ENCODE measurements around the gene AP1G1. TPM values are rescaled to one million over a fixed set of nuclear protein-coding genes. Genes with fewer than 3 reads are reported as not detected.
"Not testable (repeated sequence)": the region's sequence is repeated elsewhere in the genome, so short reads cannot be mapped to it uniquely, and the experiment has no call there.

The AP1G1 gene
- polyA plus RNA-seq, 1 experiment, result 90.6 TPM

DNA sequence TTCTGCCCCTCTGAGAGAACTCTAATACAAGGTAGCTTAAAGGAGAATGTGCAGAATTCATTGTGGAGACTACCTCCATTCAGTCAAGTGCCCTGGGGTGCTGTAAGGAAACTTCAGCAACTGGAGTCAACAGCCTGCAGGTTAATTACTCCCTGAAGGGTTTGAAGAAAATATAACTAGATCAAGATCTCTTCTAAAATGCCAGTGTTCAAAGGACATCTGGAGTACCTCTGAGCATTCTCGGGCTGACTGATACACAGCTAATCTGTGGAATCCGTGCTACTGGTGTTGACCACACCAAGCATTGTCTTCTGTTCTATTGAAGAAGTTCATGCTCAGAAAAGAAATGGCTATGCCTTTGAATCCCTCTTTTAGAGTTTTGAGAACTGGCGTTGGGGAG lies 25.7 kb upstream of the AP1G1 start:
- no peak overlapping the region for H3K27ac ChIP-seq (ENCODE audit: low read depth, low read length)
- DNase-seq (ENCODE audit: low read depth, low spot score), result no peak
- H3K9me3 ChIP-seq (ENCODE audit: control insufficient read depth, insufficient read depth, low read length), result no peaks in the 10 kb centered on the region
- POLR2A ChIA-PET, result no interaction called here
- TF ChIP-seq CTCF (IDR thresholded peaks at IDR 0.05; ENCODE audit: low read depth, low read length), result no peak
- CTCF ChIA-PET, result interaction anchor here (0.6 kb wide), 1 partner anchor 9 kb away, joined by 4 read pairs; no protein-coding TSS in a partner anchor
- H3K27me3 ChIP-seq (ENCODE audit: control insufficient read depth, insufficient read depth, low read length), result no peaks in the 10 kb centered on the region
- H3K4me3 ChIP-seq (ENCODE audit: low read depth, low read length), result no peak overlapping the region

GRCh38 chr16:71832112-71832511 lies 23.5 kb upstream of the AP1G1 start:
- CTCF ChIA-PET; H3K4me3 ChIP-seq (ENCODE audit: low read depth, low read length): not testable (repeated sequence)

DNA sequence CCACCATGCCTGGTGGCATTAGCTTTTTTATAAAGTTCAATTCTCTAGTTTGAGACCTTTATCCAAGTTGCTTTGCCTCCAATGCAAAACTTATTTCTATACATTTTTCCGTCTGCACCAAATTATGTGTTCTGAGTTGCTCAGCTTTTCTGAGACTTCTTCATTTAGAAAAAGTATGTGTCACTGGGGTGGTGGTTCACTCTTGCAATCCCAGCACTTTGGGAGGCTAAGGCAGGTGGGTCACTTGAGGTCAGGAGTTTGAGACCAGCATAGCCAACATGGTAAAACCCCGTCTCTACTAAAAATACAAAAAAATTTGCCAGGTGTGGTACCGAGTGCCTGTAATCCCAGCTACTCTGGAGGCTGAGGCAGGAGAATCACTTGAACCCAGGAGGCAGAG lies 23.1 kb upstream of the AP1G1 start:
- POLR2A ChIA-PET; H3K27me3 ChIP-seq (ENCODE audit: control insufficient read depth, insufficient read depth, low read length); H3K27ac ChIP-seq (ENCODE audit: low read depth, low read length); H3K9me3 ChIP-seq (ENCODE audit: control insufficient read depth, insufficient read depth, low read length); H3K4me3 ChIP-seq (ENCODE audit: low read depth, low read length); CTCF ChIA-PET; DNase-seq (ENCODE audit: low read depth, low spot score): not testable (repeated sequence)

More at GRCh38 chr16:71832112-71832511, 23.5 kb upstream of the AP1G1 start:
- H3K27me3 ChIP-seq (ENCODE audit: control insufficient read depth, insufficient read depth, low read length); DNase-seq (ENCODE audit: low read depth, low spot score); H3K9me3 ChIP-seq (ENCODE audit: control insufficient read depth, insufficient read depth, low read length); H3K27ac ChIP-seq (ENCODE audit: low read depth, low read length): not testable (repeated sequence)
- POLR2A ChIA-PET, result interaction anchor here (0.7 kb wide), 1 partner anchor 12 kb away, joined by 3 read pairs; no protein-coding TSS in a partner anchor

- no peak for TF ChIP-seq CTCF (IDR thresholded peaks at IDR 0.05; ENCODE audit: low read depth, low read length)
- no peak for DNase-seq (ENCODE audit: low read depth, low spot score)
- ChIA-PET POLR2A (no interaction called here), CTCF (interaction anchor here (0.8 kb wide), 1 partner anchor 53 kb away, joined by 3 read pairs; no protein-coding TSS in a partner anchor)
- Histone ChIP-seq H3K27ac (ENCODE audit: low read depth, low read length) (no peak overlapping the region), H3K9me3 (ENCODE audit: control insufficient read depth, insufficient read depth, low read length) (no peaks in the 10 kb centered on the region), H3K4me3 (ENCODE audit: low read depth, low read length) (no peak overlapping the region), H3K27me3 (ENCODE audit: control insufficient read depth, insufficient read depth, low read length) (no peaks in the 10 kb centered on the region)
These were observed 21.7 kb upstream of the AP1G1 start for GRCh38 chr16:71830359-71830758.

DNA sequence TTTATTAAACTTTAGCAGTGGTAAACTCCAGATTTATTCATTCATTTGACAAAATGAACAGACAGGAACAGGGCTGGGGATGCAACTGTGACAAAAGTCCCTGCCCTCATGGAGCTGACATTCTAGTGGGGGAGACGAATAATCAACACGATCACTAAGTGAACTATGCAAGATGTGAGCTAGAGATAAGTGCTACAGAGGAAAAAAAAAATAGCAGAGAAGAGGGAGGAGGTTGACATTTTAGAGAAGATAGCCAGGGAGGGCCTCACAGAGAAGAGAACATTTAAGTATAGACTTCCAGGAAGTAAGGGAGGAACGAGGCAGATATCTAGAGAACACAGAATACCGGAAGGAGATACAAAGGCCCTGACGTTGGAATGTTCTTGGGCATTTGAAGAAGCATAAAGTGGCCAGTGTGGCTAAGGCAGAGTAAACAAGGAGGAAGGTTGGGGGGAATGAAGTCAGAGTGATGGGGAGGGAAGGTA lies 17.9 kb upstream of the AP1G1 start:
- CTCF ChIA-PET, result interaction anchor here (1.0 kb wide), 1 partner anchor 56 kb away, joined by 3 read pairs; no protein-coding TSS in a partner anchor
- Histone ChIP-seq H3K9me3 (ENCODE audit: control insufficient read depth, insufficient read depth, low read length) (no peaks in the 10 kb centered on the region), H3K27ac (ENCODE audit: low read depth, low read length) (no peak overlapping the region), H3K4me3 (ENCODE audit: low read depth, low read length) (no peak overlapping the region), H3K27me3 (ENCODE audit: control insufficient read depth, insufficient read depth, low read length) (no peaks in the 10 kb centered on the region)
- no peak for TF ChIP-seq CTCF (IDR thresholded peaks at IDR 0.05; ENCODE audit: low read depth, low read length)
- POLR2A ChIA-PET, result interaction anchor here (0.6 kb wide), 1 partner anchor 25 kb away, joined by 5 read pairs; no protein-coding TSS in a partner anchor
- DNase-seq (ENCODE audit: low read depth, low spot score), result no peak

GRCh38 chr16:71817155-71817500 lies 8.5 kb upstream of the AP1G1 start:
- ChIA-PET POLR2A (interaction anchor here (0.6 to 1.5 kb wide), 5 partner anchors 9 to 94 kb away, joined by 3 to 5 read pairs (median 4); partner anchors contain the start of genes AP1G1 and IST1), CTCF (interaction anchor here (1.1 to 1.5 kb wide), 2 partner anchors 10 to 144 kb away, joined by 3 to 5 read pairs; no protein-coding TSS in a partner anchor)
- H3K27me3 ChIP-seq (ENCODE audit: control insufficient read depth, insufficient read depth, low read length); H3K4me3 ChIP-seq (ENCODE audit: low read depth, low read length); H3K9me3 ChIP-seq (ENCODE audit: control insufficient read depth, insufficient read depth, low read length); DNase-seq (ENCODE audit: low read depth, low spot score): not testable (repeated sequence)
- peak overlapping the region; percentile 89 for H3K27ac ChIP-seq (ENCODE audit: low read depth, low read length)
